ENCODE results near the gene PRSS16.
A peak's percentile ranks its signal among the peaks of the same experiment; 100 is the strongest.
"Not testable (repeated sequence)": the region's sequence is repeated elsewhere in the genome, so short reads cannot be mapped to it uniquely, and the experiment has no call there.

Gene PRSS16

GRCh38 chr6:27242589-27243265, 4.8 kb upstream of the PRSS16 start:
- DNase-seq (ENCODE audit: low spot score) = no peak

- no peak for DNase-seq (ENCODE audit: low spot score)
These were observed 1.3 kb downstream of the PRSS16 start for GRCh38 chr6:27248783-27249182.

GRCh38 chr6:27250277-27251111, 3.0 kb downstream of the PRSS16 start:
- no peak for DNase-seq (ENCODE audit: low spot score)

GRCh38 chr6:27251112-27251605, 3.7 kb downstream of the PRSS16 start:
- peak; percentile 79 for DNase-seq (ENCODE audit: low spot score)

GRCh38 chr6:27251606-27252251, 4.2 kb downstream of the PRSS16 start:
- DNase-seq (ENCODE audit: low spot score) = peak; percentile 81

- no peak for DNase-seq (ENCODE audit: low spot score)
These were observed 7.1 kb downstream of the PRSS16 start for GRCh38 chr6:27254566-27254965.

- no peak for DNase-seq (ENCODE audit: low spot score)
These were observed 8.4 kb downstream of the PRSS16 start for GRCh38 chr6:27255866-27256265.

- no peak for DNase-seq (ENCODE audit: low spot score)
These were observed 12.9 kb downstream of the PRSS16 start for GRCh38 chr6:27260369-27260768.

- no peak for DNase-seq (ENCODE audit: low spot score)
These were observed 13.4 kb downstream of the PRSS16 start for GRCh38 chr6:27260836-27261375.

GRCh38 chr6:27263886-27264285, 16.4 kb downstream of the PRSS16 start:
- DNase-seq (ENCODE audit: low spot score) = no peak

GRCh38 chr6:27267003-27267402, 19.5 kb downstream of the PRSS16 start:
- DNase-seq (ENCODE audit: low spot score) = not testable (repeated sequence)

- no peak for DNase-seq (ENCODE audit: low spot score)
These were observed 20.4 kb downstream of the PRSS16 start for GRCh38 chr6:27267857-27268434.

- DNase-seq (ENCODE audit: low spot score) = no peak
These were observed 21.3 kb downstream of the PRSS16 start for GRCh38 chr6:27268803-27269202.

GRCh38 chr6:27273783-27274182, 26.3 kb downstream of the PRSS16 start:
- no peak for DNase-seq (ENCODE audit: low spot score)

- no peak for DNase-seq (ENCODE audit: low spot score)
These were observed 27.8 kb downstream of the PRSS16 start for GRCh38 chr6:27275025-27275956.

GRCh38 chr6:27279513-27280063, 32.1 kb downstream of the PRSS16 start:
- DNase-seq (ENCODE audit: low spot score) = no peak

- peak; percentile 80 for DNase-seq (ENCODE audit: low spot score)
These were observed 32.6 kb downstream of the PRSS16 start for GRCh38 chr6:27280064-27280539.

GRCh38 chr6:27280540-27281000, 33.1 kb downstream of the PRSS16 start:
- DNase-seq (ENCODE audit: low spot score) = no peak

GRCh38 chr6:27281105-27281539, 33.6 kb downstream of the PRSS16 start:
- DNase-seq (ENCODE audit: low spot score) = no peak

- no peak for DNase-seq (ENCODE audit: low spot score)
These were observed 34.1 kb downstream of the PRSS16 start for GRCh38 chr6:27281569-27281968.
